ENCODE results near the gene CARD10.

GRCh38 chr22:37510091-37510490, 9.1 kb downstream of the CARD10 start:
- TF ChIP-seq CTCF (conservative IDR thresholded peaks at IDR 0.05; ENCODE audit: low read depth, low read length) (no peak), EZH2 (IDR thresholded peaks at IDR 0.05; ENCODE audit: borderline replicate concordance, low read depth, low read length, poor library complexity, severe bottlenecking) (no peak)

Measured in A673 (cell line).